ENCODE data around the gene CNN1.

DNA sequence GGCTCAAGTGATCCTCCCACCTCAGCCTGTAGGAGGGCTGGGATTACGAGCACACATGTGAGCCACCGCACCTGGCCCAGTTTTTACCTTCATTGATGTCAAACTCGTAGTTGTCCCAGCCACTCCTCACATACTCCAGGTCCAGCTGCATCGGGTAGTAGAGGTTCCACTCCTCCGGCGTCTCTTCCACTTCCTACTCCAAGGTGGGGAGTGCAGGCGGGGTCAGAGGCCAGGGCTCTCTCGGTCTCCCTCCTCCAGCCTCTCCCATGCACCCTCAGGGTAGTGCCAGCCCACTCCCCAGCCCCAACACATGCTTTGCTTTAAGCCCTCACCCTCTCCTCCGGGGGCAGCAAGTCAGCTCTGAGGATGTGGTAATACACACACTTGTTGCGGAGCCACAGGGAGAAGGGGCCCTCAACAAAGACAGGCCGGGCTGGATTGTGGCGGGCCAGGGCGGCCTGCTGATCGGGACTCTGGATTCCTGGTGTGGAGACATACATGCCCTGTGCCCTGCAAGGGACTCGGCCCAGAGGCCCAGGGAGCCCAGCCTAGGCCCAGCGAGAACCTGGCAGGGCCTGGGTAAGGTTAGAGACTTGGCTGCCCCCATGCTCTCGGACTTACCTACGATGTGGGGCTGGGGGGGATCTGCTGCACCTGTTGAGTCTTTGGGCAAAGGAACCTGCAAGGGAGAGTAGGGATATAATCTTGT lies 31.1 kb upstream of the CNN1 start:
- TF ChIP-seq EP300 (IDR thresholded peaks at IDR 0.05) (no peak), POLR2A (IDR thresholded peaks at IDR 0.05) (no peak)

Data from sigmoid colon (tissue), 4 donors.